HuH-7.5 (cell line): ENCODE results near the gene AFF3.

Experiments
- DNase-seq: peaks from one replicate; pipeline ENCODE4 v3.0.0; 2011; ENCODE audit warnings: low spot score

The AFF3 gene

DNA sequence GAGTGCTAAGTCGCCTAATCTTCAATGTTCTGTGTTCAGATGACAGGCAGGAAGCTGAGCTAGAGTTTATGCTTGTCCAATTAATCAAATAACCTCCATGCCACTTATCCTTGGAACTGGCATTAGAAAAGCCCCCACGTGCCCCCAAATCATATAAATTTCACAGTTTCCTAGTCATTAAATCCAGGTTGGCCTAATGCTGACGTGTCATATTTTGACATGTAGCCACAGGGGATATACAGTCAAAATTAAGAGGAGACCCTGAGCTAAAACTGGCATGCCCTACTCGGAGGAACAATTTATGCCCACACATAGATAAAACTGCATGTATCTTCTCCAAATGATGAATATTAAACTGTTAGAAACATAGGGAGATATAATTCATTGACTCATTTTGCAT, 101.0 kb downstream of the AFF3 start:
- DNase-seq = no peak

DNA sequence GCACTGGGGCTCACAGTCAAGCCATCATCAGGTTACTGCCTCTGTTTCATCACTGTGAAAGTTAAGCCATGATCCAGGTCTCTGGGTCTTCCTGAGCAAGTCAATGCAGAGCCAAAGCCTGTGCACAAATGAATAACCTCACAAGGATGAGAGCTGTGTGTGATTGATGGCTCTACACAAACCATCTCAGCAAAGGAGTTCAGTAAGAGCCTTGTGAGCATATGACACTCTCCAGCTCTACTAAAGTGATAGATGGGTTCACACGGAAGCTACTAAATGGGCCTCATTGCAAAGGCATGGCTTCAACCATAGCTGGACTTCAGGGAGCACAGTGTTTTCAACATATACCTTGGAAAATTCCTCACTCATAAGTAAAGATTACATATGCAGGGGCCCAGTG, 101.5 kb downstream of the AFF3 start:
- DNase-seq = no peak

DNA sequence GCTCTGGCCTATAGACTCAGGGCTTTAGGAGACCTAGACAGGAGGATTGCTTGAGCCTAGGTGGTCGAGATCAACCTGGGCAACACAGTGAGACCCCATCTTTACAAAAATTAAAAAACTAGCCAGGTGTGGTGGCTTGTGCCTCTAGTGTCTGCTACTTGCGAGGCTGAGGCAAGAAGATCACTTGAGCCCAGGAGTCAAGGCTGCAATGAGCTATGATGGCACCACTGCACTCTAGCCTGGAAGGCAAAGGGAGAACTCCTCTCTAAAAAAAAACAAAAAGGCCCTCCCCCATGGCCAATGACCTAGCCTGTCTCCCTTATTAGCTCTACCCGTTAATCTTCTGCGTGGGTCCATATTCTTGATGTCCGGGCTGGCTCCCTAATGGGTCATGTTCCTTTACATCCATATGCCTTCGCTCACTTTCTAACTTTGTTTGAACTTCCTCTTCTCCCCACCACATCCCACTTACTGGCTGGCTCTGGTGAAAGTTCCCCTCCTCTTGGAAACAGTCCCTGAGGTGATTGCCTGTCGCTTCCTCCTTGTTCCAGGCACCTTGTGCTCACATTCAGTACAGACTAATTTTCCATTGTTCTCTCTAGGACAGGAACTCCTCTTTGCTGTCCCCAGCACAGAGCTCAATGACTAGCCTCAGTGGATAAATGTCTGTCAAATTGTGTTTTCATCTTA, 103.0 kb downstream of the AFF3 start:
- no peak for DNase-seq

DNA sequence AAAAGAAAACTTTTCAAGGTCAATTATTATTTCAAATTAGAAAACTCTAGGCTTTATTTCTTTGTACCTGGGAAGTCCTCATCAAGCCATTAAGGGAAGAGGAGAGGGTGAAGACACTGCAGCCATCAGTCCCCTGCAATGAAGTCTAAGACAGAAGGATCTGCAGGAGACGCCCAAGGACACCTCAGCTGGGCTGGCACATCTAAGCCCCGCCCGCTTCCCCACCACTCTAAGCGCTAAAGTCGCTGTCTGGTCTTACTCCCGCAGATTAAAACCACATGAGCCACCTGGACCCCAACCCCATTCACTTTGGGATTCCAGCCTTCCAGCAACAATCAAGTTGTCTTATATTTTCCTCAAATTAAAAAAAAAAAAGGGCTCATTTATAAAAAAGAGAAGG, 104.4 kb downstream of the AFF3 start:
- DNase-seq = no peak

DNA sequence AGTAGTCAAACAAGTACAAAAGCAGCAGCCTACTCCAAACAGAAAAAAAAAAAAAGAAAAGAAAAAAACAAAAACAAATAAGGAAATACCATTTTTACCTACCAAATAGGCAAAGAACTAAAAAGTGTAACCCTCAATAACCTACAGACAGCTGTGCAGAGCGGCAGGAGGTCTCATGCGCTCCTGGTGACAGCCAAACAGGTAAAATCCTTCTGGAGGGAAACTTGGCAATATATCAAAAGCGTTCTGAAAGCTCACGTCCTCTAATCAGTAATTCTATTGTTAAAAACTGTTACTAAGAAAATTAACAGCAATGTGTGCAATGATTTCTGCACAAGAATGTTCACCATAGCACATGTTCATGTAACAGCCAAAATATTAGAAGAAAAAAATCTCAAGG, 105.6 kb downstream of the AFF3 start:
- no peak for DNase-seq

DNA sequence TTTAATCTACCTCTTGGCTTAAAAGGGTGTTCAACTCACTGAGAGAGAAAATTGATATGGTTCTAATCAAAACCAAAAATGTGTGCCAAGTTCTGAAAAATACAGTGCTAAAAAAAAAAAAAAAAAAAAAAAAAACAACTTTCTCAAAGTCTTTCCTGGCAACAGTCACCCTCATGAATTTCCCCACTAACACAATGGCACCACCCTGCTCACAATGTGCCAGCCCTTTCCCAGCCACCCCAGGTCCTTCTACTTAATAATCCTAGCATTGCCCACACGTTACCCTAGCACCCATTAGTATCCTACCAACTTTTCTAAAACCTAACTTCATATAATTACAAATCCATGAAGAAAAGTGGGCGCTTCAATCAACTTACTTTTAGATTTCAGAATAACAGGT, 106.4 kb downstream of the AFF3 start:
- no peak for DNase-seq

DNA sequence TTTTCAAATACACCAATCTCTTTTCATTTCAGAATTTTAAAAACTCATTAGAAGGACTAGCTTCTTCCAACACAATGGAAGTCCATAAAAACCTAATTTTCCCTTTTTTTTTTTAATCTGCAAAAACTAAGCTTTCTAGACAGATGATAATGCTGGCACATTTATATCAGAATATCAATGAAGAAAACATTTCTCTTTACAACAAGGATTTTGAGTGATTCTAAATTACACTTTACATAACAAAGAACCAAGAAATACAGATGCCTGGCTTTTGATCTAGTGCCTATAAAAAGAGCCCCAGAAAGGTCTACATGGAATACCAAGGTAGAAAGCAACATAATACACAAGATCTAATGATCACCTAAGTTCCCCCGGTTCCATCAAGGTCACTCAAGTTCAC, 108.0 kb downstream of the AFF3 start:
- no peak for DNase-seq

DNA sequence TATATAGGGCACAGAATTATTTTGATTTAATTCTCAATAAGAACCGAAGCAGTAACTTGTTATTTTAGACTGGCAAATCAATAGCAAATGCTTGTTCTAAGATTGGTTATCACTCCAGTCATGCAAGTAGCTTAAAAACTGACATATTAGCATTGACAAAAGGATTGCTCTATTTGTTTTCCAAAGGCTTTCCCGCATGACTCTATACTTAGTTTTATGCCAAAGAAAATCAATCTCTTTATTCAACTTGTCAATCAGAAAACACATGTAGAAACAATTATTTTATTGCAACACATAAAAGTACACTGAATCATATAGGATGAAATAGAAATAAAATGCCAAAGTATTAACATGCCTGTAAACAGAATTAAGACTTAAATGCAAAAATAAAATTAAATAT, 108.4 kb downstream of the AFF3 start:
- no peak for DNase-seq

DNA sequence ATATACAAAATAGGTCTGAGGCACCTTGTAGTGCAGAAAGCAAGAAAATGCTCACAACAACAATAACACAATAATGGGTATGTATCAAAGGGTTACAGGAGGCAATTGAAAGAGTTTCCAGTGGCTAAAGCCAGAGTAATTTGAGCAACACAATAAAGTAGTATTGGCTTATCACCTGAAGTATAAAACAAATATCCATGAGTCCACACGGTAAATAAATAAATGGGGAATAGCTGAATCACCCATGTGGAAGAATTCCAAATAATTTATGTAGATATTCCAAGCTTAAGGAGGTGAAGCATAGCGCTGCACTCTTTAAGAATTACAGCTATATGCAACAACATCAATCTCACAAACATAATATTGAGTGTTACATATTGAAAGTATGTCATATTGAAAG, 110.8 kb downstream of the AFF3 start:
- DNase-seq = no peak

DNA sequence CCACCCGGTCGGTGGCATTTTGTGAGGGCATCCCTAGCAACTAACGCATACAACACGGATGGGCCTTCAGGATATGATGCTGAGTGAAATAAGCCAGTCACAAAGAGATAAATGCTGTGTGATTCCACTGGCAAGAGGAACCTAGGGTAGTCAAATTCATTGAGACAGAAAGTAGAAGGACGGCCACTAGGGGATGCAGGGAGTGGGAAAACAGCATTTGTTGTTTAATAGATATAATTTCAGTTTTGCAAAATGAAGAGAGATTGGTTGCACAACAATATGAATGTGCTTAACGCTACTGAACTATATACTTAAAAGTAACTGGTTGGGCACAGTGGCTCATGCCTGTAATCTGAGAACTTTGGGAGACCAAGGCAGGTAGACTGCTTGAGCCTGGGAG, 112.9 kb downstream of the AFF3 start:
- no peak for DNase-seq

DNA sequence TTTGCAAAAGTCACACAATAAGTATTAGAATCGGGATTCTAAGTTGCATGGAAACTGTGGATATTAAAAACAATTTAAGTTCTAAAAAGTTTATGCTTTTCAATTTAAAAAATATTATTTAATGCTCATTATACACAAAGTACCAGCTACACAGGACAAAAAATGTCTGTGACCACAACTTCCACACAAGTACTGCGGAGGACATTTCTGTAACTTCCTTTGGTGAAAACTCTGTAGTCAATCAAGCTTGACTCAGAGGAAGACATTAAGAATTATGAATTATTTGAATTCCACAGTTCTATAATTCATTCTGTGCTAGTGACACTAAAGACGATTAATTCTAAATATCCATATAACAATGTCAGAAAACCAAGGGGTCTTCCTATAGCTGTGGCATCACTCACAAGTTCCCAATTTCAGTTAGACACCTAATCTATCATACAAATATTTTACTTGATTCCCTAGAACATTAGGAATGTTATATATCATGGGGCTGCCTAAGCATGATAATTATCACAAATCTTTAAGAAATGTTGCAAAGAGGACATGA, 120.5 kb downstream of the AFF3 start:
- no peak for DNase-seq

DNA sequence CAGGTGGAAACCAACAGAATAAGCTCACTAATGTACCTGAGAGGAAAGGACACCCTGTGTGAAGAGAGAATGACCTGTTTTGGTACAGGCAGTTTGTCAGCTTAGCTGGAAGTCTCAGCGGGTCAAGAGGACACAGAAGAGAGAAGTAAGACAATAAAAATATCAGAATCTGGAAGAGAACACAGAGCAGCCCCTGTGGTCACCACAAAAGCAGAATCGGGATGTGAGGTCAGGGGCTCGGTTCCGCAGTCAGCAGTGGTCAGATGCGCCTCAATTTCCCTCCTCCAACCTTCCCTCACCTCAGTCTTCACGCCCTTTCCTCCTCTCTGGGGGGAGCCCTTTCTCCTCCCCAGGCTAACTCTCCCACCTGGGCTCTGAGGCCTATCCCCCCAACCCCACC, 122.9 kb downstream of the AFF3 start:
- no peak for DNase-seq

DNA sequence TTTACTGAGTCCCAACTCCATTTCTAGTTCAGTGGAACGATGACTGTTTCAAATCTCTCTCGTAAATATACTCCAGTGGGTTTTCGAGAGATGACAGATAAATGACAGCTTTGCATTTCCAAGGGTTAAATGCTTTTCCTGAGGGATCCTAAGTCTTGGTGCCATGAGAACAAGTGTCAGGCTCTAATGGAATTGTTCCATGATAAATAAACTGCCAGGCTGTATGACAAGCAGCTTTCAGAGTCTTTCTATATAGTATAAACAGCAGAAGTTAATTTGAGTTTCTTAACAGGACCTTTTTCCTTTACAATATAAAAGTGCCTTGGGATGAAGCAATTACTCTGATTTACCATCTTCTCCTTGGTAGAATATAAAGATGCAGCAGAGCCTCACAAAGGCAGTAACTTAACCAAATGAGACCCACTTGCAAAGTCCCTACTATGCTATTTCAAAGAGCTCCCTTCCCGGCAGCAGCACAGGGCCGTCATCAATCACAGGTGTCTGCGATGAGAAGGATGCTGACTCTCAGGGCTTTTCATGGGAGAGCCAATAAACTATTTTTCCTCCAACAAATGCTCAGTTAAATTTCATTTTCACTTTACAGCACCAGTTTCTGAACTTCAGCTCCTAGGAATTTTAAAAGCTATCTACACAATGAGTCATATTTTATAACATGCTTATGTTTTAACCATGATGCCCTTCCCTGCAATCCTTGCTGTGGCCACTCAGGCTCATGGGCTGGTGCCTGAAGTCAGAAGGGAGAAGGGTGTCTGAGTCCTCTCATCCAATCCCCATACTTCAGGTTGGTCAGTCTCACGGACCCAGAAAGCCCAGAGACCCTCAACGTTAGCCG, 123.8 kb downstream of the AFF3 start:
- DNase-seq = no peak

DNA sequence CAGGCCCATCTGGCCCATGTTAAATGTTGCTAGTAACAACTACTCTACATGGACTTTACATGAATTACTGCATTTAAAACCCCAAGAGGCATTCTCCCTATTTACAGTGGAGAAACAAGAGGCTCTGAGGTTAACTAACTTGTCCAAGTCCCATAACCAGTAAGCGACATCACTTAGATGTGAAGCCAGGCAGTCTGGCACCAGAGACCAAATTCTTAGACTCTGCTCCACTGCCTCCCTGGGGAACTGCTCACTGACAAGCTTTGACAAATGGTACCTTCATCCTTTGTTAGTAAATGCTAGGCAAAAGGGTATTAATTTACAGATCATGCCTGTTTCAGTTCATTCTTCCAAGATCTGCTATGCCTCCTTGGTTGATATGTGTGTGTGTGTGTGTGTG, 124.8 kb downstream of the AFF3 start:
- no peak for DNase-seq

DNA sequence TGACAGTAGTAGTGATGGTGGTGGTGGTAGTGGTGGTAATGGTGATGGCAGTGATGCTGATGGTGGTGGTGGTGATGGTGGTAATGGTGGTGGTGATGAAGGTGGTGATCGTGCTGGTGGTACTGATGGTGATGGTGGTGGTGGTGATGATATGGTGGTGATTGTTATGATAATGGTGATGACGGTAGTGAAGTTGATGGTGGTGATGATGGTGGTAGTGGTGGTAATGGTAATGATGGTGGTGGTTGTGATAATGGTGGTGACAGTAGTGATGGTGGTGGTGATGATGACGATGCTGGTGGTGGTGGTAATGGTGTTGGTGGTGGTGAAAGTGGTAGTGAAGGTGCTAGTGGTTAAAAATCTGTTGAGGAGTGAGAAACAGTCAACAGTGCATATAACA, 125.6 kb downstream of the AFF3 start:
- no peak for DNase-seq

DNA sequence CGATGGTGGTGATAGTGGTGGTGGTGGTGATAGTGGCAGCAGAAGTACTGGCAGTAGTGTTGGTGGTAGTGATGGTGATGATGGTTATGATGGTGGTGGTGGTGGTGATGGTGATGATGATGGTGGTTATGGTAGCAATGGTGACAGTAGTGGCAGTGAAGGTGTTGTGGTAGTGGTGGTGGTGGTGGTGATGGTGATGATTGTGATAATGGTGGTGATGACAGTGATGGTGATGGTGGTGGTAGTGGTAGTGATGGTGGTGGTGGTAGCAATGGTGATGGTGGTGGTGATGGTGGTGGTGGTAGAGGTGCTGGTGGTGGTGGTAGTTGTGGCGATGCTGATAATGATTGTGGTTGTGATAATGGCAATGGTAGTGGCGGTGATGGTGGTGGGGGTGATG, 126.5 kb downstream of the AFF3 start:
- no peak for DNase-seq

DNA sequence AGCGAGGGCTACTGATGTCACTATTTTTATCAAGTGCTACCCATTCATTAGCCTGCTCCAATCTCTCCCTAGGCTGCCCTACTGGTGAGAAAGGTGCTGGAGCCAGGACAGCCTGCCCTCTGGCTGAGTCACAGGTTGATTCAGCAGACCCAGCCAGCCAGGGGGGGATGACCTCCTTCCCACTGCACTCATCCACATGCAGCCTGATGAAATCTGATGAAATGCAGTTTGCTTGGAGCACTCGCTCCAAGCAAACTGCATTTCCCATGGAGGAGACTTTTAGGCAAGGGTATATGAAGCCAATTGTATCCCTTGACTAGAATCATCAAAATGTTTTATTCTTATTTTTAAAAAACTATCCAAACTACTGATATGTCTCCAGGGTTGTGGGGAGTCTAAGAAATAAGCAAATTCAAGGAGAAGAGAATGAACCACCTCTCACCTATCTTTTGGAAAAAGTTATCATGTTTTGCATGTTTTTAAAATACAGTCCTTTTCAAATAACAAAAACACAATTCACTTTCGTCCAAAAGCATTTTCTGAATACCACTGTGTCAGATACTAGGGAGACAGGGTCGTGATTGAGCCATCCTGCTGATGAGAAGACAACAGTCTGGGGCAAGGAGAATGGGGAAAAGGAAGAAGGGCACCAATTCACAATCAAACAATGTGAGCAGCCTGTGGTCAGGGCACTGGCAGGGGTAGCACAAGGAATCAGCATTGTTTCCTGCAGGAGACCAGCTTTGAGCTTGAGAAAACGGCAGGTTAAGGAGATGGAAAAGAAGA, 128.3 kb downstream of the AFF3 start:
- DNase-seq = peak; percentile 61

DNA sequence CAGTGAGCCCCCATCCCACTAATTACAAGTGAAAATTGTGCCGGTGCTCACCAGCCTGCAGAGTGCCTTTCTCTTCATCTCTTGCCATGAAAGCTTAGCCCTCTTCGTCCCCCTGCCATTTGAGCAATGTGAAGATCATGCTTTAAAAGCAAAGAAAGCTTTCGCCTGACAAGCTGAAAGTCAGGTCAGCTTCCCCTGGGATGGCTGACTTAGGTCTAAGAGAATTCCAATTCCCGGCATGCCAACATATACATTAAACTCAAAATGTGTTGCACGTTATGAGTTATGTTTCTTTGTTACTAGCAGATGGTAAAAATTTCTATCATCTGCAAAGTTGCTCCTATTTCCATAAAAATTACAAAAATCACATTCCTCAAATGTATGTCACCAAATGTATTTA, 129.8 kb downstream of the AFF3 start:
- DNase-seq = no peak

DNA sequence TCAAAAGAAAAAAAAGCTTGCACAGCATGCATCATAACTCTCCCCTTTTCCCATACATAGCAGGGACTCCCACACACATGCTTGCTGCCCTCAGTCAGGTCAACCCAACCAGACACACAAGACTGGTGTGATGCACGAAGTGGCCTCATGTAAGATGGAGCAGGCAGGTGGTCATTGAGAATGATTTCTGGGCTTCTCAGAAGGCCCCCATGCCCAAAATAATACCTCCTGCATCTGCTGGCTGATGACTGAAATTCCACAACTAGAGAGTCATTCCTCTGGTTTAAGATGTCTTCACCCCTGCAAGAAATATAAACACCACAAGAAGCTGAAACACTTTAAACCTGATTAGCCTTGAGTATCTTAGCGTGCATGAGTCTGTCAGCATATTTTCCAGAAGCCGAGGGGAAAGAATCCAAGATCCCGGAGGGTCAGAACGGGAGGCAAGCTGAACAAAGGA, 131.1 kb downstream of the AFF3 start:
- no peak for DNase-seq

DNA sequence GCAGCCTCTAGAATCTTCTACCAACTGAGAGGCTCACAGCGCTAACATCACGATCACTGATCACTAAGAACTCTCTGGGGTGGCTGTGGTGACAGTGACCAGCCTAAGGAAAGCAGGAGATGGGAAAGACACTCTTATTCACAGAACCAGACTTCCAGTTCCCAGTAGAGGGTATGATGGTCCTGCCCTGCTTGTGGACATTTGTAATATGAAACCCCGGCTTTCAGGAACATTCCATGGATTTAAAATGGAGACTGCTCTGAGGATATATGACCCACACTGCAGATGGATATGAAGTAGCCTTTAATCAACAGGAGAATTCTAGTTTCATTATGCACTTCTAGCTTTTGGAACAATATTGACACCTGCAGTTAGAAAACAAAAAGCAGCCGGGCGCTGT, 131.8 kb downstream of the AFF3 start:
- no peak for DNase-seq

DNA sequence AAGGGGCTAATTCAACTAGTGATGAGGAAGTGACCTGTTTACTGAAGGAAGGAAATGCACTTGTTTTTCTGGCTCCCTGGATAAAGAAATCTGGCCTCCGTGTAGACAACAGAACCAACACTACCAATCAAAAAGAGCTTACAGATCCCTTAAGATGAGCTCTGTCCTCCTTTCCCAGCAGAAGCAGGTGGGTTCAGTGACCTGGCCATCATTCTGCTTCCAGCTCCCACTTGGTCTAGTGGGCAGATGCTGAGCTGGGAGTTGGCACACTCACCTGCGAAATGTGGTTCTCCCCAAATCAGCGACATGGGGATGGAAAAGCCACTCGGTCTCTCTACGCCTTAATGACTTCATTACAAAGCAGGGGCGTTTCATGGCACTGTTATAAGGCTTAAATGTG, 132.6 kb downstream of the AFF3 start:
- no peak for DNase-seq

DNA sequence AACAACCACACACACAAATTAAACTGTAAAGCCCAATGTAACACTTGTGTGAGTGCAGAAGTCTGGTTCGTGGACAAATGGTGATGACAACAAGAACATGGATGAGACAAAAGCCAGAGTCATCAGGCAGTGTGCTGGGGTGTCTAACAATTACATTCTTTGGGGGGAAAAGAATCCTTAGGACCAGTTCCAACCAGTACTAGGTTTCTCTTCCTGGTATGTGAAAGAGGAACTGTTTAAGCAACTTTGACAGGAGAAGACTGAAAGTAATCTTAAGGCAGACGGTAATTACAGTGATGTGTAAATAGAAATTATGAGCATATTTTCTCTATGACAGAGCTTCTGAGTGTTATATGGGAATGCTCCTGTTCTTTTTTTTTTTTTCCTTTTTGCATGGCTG, 133.4 kb downstream of the AFF3 start:
- DNase-seq = no peak

DNA sequence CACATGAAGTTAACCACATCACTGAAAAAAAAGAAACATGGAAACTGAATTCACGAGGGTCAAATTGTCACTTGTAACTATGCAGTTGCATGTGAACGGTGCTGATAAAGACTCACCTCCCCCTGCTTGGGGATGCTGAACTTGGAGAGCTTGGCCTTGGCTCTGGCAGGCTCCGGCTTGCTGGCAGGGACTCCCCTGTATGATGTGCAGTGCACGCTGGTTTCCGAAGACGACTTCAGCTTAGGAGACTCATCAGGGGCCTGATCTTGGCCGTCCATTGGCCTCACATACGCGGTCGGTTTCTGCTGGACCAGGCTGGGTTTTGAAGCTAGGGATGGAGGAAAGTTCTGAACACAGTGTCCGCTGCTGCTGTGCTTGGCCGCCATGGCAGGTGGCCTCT, 135.9 kb downstream of the AFF3 start:
- DNase-seq = no peak
